Left lobe of liver (tissue), 2 donors: ENCODE data around the gene CRACDL. TPM values are rescaled to one million over a fixed set of nuclear protein-coding genes. Genes with fewer than 3 reads are reported as not detected.
A peak's percentile ranks its signal among the peaks of the same experiment; 100 is the strongest.
"Not testable (repeated sequence)": the region's sequence is repeated elsewhere in the genome, so short reads cannot be mapped to it uniquely, and the experiment has no call there.

Experiments used
- ATAC-seq: fragments of 200-7000 bp; cut with Tn5 transposase; one replicate; pipeline ENCODE4 v1.9.1; 2020; ENCODE audit warnings: mild to moderate bottlenecking, moderate library complexity
- DNase-seq: peaks from one replicate; pipeline ENCODE4 v3.0.0-alpha.2; 2020; ENCODE audit warnings: low spot score
- total RNA-seq: library from RNA; stranded (reverse); gene quantifications from one replicate; pipeline ENCODE4 v1.2.1, GENCODE V29; 2021
- donor health status: DM: no; HTN: no; CAD: no; lungs with moderate emphysema.
- donor health status: DM: no; HTN: yes; CAD: no.

CRACDL gene
- total RNA-seq, 1 donor from 2014 or later, result 0.30 TPM

DNA sequence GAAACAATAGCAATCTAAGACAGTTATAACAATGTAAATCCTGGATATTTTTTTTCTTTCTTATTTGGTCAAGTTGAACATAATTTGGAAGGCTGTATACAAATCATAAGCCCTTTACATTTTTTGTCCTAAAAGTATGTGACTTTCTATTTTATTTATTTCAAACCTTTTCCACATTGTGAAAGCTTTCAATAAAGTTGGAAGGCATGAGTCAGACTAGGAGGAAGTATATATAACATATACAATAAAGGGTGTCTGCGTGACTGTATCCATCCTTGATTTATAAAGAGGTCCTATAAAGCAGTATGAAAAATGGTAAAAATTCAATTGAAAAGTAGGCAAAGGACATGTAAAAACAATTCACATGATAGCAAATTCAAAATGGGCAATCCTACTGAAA is 44.4 kb downstream of the CRACDL start:
- no peak for ATAC-seq

DNA sequence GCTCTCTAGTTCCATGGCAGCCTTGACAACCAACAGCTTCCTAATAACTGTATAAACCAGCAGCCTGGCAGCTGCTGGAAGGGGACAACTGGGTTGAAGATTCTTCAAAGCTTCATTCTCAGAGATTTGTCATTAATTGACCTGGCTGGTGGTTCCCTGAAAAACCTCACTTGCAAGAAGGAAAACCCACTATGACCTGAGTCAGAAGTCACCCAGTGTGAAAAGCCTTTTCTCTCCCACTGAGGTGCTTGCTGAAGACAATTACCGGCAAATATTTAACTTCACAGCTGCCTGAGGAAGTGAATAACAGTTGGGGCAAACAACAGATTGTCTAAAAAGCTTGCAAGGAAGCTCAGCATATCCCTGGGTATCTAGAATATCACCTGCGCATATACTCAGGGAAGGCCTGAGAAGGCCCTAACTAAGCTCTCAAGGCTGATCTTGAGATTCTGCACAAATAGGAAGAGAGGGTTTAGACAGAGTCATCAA is 49.9 kb downstream of the CRACDL start:
- DNase-seq (no peak), ATAC-seq (no peak)

More for the DNA sequence above, 44.4 kb downstream of the CRACDL start:
- DNase-seq, result no peak

DNA sequence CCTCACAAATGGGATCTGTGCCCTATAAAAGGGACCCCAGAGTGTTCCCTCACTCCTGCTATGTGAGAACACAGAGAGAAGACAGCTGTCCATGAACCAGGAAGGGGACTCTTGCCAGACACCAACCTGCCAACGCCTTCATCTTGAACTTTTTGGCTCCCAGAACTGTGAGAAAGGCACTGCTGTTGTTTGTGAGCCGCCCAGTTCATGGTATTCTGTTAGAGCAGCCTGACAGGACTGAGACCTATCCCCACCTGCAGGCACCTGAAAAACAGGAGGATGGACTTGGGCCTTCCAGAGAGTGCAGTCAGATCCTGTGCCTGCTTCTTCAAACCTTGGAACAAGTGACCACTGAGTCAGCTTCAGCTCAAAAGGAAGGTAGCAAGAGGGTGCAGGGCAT is 51.4 kb downstream of the CRACDL start:
- no peak for DNase-seq
- no peak for ATAC-seq

DNA sequence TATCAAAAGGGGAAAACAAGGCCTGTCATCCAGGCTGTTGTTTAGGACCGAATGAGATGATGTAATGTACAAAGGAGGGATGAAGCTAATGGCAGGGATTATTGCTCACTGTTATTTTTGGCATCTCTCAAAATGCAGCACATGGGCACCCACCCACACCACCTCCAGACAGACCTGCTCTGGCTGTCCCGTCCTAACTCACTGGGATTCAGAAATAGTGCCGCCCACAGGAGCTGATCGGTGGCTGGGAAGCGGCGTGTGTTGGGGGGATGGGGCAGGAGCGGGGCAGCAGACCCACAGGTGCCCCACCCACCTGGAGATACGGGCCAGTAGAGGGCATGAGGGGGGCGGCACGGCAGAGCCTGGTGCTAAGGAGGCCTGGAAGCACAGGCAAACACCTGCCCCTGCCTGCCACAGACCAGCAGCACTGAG is 52.2 kb downstream of the CRACDL start:
- ATAC-seq (no peak), DNase-seq (peak; percentile 37)

DNA sequence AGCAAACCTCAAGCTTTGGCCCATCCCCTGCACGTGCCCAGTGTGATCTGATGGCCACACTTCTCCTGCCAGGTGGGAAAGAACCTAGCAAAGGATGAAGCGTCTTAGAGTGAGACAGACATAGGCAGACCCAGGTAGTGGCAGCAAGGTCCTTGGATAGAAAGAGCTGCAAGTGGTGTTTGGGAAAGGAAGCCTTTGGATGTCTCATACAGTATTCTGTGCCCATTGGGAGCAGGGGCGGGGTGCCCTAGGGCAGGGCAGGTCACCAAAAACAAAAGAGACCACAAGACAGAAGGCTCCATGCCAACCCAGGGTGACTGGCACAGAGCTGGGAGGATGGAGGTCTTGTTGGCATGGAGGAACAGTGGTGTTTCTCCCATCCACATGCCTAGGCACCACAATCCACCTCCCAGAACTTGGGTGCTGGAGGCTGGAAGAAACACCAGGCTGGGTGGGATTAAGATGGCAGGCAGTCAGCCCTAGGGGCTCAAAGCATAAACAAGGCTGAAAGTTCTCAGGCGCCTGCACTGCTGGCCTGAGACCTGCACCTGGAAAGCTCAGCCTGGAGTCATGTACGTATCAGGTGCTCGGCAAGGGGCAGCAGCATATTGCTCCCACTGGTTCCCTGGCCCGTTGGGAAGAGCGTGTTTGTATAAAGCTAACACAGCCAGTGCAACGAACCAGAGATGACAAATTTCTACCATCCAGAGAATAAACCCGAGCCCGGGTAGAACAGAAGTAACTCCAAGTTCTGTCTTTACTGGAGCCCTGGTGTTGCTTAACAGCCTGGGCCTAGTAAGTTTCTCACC is 52.9 kb downstream of the CRACDL start:
- DNase-seq, result peak; percentile 26
- no peak for ATAC-seq

DNA sequence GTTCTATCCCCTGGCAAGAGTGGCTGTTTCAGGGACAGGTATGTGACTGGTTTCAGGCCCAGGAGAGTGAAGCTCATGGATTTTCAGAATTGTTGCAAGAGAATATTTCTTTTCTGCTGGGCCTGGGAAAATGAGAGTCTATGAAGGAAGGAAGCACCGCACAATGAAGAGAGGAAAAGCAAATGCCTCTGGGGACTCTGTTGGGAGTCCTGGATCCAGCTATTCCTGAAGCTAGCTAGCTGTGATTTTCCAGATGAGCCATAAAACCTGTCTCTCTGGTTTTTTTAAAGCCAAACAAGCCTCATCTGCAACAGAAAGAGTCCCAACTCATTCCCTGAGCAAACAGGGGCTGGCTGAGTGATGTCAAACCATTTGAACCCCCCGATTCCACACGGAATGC is 53.7 kb downstream of the CRACDL start:
- DNase-seq, result no peak
- ATAC-seq, result no peak

DNA sequence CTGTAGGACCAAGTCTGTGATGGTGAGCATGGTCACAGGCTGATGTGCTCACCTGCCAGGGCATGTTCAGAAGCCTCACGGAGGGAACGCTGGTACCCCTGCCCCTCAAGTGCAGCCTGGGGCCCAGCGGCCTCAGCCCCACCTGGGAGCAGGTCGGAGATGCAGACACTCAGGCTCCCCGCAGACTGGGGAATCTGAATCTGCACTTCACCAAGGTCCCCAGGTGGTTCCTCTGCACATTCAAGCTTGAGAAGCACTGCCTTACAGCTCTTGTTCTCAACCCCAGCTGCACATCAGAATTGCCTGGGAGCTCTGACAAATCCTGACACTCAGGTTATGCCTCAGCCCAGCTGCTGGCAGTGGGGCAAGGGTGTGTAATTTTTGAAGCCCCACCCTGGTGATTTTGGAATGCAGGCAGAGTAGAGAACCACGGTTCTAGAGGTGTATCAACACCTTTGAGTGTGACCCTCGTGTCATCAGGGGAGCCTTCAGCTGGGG is 54.8 kb downstream of the CRACDL start:
- DNase-seq, result peak; percentile 28
- no peak for ATAC-seq

DNA sequence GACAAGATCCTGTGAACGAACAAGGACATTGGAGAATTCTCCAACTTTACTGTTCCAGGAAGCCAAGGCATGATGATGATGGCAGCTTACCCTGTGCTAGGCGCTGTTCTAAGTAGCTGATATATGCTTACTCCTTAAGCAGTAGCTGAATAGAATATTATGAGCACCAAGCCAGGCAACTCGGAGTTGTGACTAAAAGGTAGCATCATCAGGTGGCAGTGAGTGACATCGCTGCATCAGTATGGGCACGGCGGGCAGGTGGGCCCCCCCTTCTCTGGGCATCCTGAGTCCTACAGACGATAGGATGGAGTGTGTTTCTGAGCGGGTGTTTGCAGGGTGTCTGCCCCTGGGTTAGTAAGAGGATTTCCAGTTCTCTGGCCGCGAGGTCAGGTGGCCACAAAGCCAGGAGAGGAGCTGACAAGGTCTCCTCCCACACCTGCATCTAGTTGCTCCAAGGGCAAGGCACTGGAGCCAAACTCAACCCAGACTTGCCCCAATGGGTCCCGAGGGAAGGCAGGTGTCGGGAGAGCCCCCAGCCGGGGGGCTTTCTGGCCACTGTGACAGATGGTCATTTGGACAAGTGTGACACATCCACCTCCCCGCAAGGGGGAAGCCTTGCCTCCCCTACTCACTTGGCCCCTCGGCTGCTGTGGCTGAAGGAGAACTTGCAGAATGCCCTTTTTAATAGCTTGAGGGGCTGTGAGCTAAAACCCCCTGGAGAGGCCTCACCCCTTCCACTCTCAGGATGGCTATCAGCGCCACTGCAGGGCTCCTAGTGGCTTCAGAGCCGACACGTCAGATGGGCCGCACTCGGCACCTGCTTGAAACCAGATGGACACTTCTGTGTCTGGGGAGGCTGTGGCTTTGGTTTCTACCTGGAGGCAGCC is 55.5 kb downstream of the CRACDL start:
- no peak for ATAC-seq
- peak; percentile 26 for DNase-seq

DNA sequence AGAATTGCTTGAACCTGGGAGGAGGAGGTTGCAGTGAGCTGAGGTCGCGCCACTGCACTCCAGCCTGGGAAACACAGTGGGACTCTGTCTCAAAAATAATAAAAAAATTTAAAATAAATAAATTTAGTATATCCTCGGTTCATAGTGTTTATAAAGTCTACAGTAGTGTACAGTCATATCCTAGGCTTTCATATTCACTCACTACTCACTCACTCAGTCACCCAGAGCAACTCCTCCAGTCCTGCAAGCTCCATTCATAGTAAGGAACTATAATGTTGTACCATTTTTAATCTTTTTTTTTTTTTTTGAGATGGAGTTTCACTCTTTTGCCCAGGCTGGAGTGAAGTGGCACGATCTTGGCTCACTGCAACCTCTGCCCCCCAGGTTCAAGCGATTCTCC is 58.4 kb downstream of the CRACDL start:
- DNase-seq, ATAC-seq: not testable (repeated sequence)

DNA sequence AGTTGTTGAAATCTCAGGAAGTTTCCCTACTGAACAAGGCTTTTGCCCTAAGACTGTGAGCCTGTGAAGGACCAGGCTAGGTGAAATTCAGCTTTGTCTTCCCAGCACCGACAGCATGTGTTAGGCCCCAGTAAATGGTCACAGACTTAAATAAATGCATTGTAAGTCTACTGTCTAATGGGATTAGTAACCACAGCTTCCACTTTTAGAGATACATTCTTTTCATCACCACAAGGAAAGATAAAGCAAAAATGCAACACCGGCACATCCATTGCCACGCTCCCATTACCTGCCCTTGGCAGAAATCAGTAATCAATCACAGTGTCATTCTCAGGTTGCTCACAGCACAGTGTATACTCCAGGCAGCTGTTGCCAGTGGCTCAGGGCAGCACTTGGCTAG is 59.3 kb downstream of the CRACDL start:
- ATAC-seq (no peak), DNase-seq (no peak)

DNA sequence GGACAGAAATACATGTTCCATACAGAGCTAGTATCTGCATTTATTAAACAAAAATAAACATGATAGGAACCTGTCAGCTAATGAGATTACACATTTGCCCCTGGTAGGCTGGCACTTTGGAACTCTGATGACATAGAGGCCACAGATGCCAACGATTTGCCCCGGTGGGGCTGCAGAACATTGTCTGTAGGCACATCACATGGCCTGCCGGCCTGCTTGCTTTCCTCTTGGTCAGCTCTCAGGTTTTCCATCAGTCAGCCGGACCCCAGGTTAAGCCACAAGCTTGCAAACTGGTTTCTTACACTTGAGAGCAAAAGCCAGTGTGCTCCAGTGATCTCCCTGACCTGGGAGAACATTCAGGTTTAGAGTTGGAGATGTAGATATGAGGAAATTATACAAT is 60.3 kb downstream of the CRACDL start:
- ATAC-seq, result no peak

DNA sequence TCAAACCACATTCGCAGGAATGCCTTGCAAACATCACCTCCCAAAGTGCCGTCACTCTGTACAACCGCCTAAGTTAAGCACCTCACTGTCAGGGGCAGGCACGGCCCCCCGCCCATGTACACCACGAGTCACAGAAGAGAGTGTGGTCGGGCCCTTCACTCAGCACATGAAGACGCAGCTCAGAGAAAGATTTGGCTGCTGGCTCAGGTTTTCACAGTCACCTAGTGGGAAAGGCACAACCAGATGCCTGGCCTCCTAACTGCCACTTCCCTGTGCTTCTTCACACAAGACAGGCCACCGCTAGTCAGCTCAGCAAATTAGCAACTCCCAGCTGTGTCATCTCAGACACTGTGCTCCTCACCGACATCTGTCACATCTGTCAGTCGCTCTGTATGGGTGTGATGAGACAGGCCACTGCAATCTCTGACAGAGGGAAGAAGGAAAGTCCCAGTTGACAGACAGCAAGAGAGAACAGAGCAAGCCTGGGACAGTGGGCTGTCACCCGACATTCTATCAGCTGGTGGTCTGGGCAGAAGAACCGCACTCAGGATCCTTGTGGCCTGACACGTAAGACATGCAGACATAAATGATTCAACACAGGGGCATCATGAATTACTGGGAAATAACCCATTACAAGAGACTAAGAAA is 60.8 kb downstream of the CRACDL start:
- DNase-seq (no peak), ATAC-seq (no peak)

More for the DNA sequence above, 60.3 kb downstream of the CRACDL start:
- no peak for DNase-seq

DNA sequence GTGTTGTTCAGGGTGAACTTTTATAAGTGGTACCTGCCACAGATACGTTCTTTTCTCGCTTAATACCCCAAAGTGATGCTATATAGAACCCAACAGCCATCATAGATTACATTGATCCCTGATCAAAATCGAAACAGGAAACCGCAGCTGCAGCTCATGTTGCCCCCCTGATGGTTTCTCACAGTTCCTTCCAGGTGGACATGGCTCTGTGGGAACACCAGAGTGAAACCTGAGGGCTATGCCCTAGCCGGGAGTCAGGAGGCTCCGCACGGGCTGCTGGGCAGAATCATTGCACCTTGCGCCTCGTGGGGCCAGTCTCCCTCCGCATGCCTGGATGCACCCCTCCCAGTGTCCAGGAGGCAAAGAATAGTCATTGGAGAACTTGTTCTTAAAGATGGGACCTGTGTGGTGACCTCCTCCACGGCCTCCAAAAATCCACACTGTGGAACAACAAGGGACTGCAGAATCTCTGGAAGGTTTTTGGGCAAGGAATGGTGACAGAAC is 61.8 kb downstream of the CRACDL start:
- DNase-seq (no peak), ATAC-seq (no peak)

DNA sequence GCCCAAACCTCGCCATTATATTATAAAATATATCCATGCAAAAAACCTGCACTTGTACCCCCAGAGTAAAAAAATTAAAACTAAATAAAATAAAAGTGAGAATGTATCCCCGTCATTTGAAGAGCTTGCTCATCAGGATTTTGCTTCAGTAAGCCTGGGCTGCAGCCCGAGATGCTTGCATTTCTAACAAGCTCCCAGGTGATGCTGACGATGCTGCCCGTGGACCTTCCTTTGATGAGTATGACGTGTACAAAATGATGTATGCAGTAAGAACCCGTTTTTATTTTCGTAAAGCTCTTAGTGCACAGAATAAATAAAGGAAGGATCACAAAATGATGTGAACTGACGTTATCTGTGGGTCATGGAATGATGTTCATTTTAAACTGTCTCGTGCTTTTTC is 63.5 kb downstream of the CRACDL start:
- DNase-seq (no peak), ATAC-seq (no peak)

DNA sequence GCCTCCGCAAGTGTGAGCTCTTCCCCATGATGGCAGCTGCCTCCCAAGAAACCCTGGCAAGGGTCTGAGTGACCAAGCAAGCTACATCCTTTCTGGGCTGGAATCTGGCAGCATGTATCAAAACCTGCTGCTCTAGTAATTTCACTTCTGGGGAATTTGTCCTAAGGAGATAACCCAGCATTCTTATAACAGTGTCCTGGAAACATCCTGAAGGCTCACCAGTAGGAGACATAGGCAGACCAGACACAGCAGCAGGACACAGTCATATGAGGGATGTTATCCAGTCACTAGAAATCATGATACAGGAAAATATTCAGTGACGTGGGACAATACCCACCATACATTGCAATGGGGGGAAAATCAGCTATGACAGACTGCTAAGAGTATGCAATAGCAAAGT is 64.5 kb downstream of the CRACDL start:
- ATAC-seq (no peak), DNase-seq (no peak)

DNA sequence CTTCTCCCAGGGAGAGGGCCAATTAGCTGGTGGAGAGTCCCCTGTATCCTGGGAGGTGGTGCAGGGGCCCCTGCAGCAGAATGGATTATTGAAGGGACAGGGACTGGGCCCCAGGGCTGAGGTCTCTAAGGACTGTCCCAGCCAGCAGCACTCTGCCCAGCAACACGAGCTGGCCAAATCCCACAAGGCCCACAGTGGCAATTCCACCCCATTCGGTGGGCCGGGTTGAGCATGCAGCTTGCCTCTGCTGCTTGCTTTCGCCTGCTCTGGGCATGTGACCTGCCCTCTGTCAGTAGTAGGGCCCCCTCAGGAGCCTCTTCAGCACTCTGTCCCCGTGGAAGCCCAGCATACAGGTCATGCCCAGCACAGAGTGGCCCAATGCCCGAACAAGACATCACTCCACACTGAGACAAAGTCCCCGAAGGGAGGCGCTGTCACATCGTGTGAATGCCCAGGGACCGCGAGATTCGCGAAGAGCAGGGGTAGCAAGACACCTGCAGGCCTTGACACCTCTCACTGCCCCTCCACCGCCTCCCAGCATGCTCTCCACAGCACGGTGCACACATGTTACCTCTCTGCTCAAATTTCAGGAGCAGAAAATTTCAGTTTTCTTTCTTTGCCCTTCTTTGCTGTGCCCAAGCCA is 65.4 kb downstream of the CRACDL start:
- ATAC-seq (no peak), DNase-seq (no peak)

DNA sequence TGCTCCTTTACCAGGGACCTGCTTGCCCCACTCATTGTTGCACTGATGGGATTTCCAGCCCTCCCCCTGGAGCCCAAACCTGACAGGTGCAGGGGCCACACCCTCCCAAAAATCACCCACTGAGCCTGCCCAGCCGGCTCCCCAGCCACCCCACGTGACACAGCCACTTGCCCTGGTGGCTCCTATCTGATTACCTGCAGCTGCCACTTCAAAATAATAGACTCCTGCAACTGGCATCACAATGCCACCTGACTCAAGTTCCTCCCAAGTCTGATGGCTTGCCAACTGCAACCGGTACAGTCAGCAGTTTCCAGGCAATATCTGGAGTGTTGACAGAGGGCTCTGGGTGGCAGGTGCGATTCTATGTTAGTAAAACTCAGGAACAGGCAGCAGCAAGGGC is 66.2 kb downstream of the CRACDL start:
- no peak for DNase-seq
- peak; percentile 24 for ATAC-seq

DNA sequence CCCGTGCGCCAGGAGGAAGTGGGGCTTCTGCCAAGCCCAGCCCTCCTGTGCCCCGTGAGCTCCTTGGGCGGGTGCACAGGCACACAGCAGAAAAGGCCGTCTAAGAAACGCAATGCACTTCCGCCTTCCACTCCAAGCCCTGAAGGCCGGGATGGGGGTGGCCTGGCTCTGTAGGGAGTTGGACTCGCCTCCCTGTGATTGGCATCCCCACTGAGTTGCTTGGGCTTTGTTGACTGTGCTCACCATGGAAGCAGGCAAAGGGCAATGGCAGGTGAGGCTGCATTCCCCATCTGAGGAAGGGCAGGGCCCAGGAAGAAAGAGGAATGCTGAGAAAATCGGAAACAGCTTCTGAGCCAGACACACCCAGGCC is 66.8 kb downstream of the CRACDL start:
- no peak for DNase-seq
- no peak for ATAC-seq

DNA sequence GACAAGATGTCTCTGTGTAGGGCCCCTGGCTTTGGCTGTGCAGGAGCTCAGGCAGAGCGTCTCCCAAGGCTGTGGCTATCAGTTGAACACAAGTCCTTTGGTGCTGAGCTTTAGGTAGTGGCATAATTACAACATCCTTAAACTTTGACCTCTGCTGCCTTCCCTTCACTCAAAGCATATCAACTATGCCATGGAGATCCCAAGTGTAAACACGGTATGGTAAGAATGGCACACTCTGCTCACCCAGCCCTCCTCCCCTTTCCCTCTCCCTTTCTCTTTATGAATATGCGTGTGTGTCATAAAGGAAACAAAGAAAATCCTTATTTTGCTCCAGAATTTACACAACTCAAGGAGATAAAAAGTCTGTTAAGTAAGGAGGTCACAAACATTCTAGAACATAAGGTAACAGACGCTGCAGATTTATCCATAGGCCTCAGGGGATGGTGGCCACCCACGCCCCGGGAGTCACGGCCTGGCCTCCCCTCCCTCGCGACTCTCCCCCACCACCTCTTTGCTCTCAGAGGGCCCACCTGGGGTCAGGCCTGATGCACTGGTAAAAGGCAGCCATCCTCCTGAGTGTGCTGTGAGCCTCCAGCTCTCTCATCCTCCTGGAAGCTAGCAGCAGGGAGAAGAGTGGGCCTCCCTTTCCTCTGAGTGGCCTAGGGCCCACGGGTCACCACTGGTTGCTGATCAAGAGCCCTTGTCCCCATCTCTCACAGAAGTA is 67.3 kb downstream of the CRACDL start:
- ATAC-seq, result no peak
- no peak for DNase-seq
